ENCODE measurements around the gene TMEM131.
"Not testable (repeated sequence)": the region's sequence is repeated elsewhere in the genome, so short reads cannot be mapped to it uniquely, and the experiment has no call there.

The TMEM131 gene

GRCh38 chr2:97869722-97870346, 125.9 kb downstream of the TMEM131 start:
- DNase-seq (ENCODE audit: low read depth in 2 of 3, low spot score in 2 of 3): no peak

GRCh38 chr2:97868986-97869721, 126.6 kb downstream of the TMEM131 start:
- DNase-seq (ENCODE audit: low read depth in 2 of 3, low spot score in 2 of 3): no peak

GRCh38 chr2:97863829-97864228, 131.9 kb downstream of the TMEM131 start:
- no peak for DNase-seq (ENCODE audit: low read depth in 2 of 3, low spot score in 2 of 3)

GRCh38 chr2:97861177-97861576, 134.6 kb downstream of the TMEM131 start:
- DNase-seq (ENCODE audit: low read depth in 2 of 3, low spot score in 2 of 3): no peak

GRCh38 chr2:97858442-97858841, 137.3 kb downstream of the TMEM131 start:
- DNase-seq (ENCODE audit: low read depth in 2 of 3, low spot score in 2 of 3): no peak

- DNase-seq (ENCODE audit: low read depth in 2 of 3, low spot score in 2 of 3): no peak
Observed at GRCh38 chr2:97857553-97857952, 138.2 kb downstream of the TMEM131 start.

- DNase-seq (ENCODE audit: low read depth in 2 of 3, low spot score in 2 of 3): not testable (repeated sequence)
Observed at GRCh38 chr2:97853057-97853456, 142.7 kb downstream of the TMEM131 start.

GRCh38 chr2:97851172-97851571, 144.6 kb downstream of the TMEM131 start:
- no peak for DNase-seq (ENCODE audit: low read depth in 2 of 3, low spot score in 2 of 3)

- DNase-seq (ENCODE audit: low read depth in 2 of 3, low spot score in 2 of 3): no peak
Observed at GRCh38 chr2:97849881-97850528, 145.7 kb downstream of the TMEM131 start.

GRCh38 chr2:97848306-97848705, 147.4 kb downstream of the TMEM131 start:
- DNase-seq (ENCODE audit: low read depth in 2 of 3, low spot score in 2 of 3): no peak

GRCh38 chr2:97846716-97847115, 149.0 kb downstream of the TMEM131 start:
- DNase-seq (ENCODE audit: low read depth in 2 of 3, low spot score in 2 of 3): not testable (repeated sequence)

- no peak for DNase-seq (ENCODE audit: low read depth in 2 of 3, low spot score in 2 of 3)
Observed at GRCh38 chr2:97845818-97846217, 149.9 kb downstream of the TMEM131 start.

GRCh38 chr2:97845133-97845532, 150.6 kb downstream of the TMEM131 start:
- DNase-seq (ENCODE audit: low read depth in 2 of 3, low spot score in 2 of 3): no peak

- DNase-seq (ENCODE audit: low read depth in 2 of 3, low spot score in 2 of 3): no peak
Observed at GRCh38 chr2:97844311-97844859, 151.4 kb downstream of the TMEM131 start.

- DNase-seq (ENCODE audit: low read depth in 2 of 3, low spot score in 2 of 3): no peak
Observed at GRCh38 chr2:97840198-97840597, 155.6 kb downstream of the TMEM131 start.

GRCh38 chr2:97834610-97835009, 161.1 kb downstream of the TMEM131 start:
- no peak for DNase-seq (ENCODE audit: low read depth in 2 of 3, low spot score in 2 of 3)

GRCh38 chr2:97831121-97831520, 164.6 kb downstream of the TMEM131 start:
- no peak for DNase-seq (ENCODE audit: low read depth in 2 of 3, low spot score in 2 of 3)

GRCh38 chr2:97829255-97829654, 166.5 kb downstream of the TMEM131 start:
- DNase-seq (ENCODE audit: low read depth in 2 of 3, low spot score in 2 of 3): not testable (repeated sequence)

GRCh38 chr2:97827013-97827412, 168.7 kb downstream of the TMEM131 start:
- not testable (repeated sequence) for DNase-seq (ENCODE audit: low read depth in 2 of 3, low spot score in 2 of 3)

GRCh38 chr2:97826266-97826847, 169.4 kb downstream of the TMEM131 start:
- DNase-seq (ENCODE audit: low read depth in 2 of 3, low spot score in 2 of 3): not testable (repeated sequence)

GRCh38 chr2:97824011-97824410, 171.7 kb downstream of the TMEM131 start:
- not testable (repeated sequence) for DNase-seq (ENCODE audit: low read depth in 2 of 3, low spot score in 2 of 3)

All from activated CD8-positive, alpha-beta memory T cell treated with anti-CD3 and anti-CD28 coated beads for 48 hours (primary cell).